Epithelial cell of proximal tubule (primary cell): ENCODE data around the gene MMD2. TPM values are rescaled to one million over a fixed set of nuclear protein-coding genes. Genes with fewer than 3 reads are reported as not detected.

Experiments used
- DNase-seq: peaks from one replicate; pipeline ENCODE4 v3.0.0-alpha.2; 2011; ENCODE audit warnings: low read depth
- H3K4me3 ChIP-seq: 2 replicates; pipeline ENCODE4 v1.5.1; 2011; ENCODE audit warnings: low read depth, mild to moderate bottlenecking, low read length
- CTCF ChIP-seq: conservative IDR thresholded peaks from 2 replicates; pipeline ENCODE4 v1.5.1; 2012; ENCODE audit warnings: low read depth, mild to moderate bottlenecking, low read length
- total RNA-seq: library from RNA; depleted of rRNA; stranded (reverse); fragments of >200 nt; gene quantifications from 2 replicates; pipeline ENCODE4 v1.2.3, GENCODE V29; 2015

Gene MMD2
- total RNA-seq, 1 donor from 2014 or later: not detected

- DNase-seq: no peak
- TF ChIP-seq CTCF: no peak
These were observed 18.8 kb downstream of the MMD2 start for GRCh38 chr7:4939971-4940728.

GRCh38 chr7:4937411-4937810 is 21.6 kb downstream of the MMD2 start:
- no peak overlapping the region for H3K4me3 ChIP-seq
- no peak for DNase-seq
- TF ChIP-seq CTCF: no peak

More at GRCh38 chr7:4939971-4940728, 18.8 kb downstream of the MMD2 start:
- H3K4me3 ChIP-seq: no peak overlapping the region

GRCh38 chr7:4934419-4935025 is 24.5 kb downstream of the MMD2 start:
- no peak for TF ChIP-seq CTCF
- no peak overlapping the region for H3K4me3 ChIP-seq
- no peak for DNase-seq

- no peak for DNase-seq
- no peak overlapping the region for H3K4me3 ChIP-seq
- no peak for TF ChIP-seq CTCF
These were observed 27.0 kb downstream of the MMD2 start for GRCh38 chr7:4931943-4932342.

- no peak for TF ChIP-seq CTCF
- H3K4me3 ChIP-seq: no peak overlapping the region
- DNase-seq: no peak
These were observed 30.0 kb downstream of the MMD2 start for GRCh38 chr7:4929005-4929404.

GRCh38 chr7:4928445-4928844 is 30.5 kb downstream of the MMD2 start:
- DNase-seq: no peak

More at GRCh38 chr7:4928445-4928844, 30.5 kb downstream of the MMD2 start:
- no peak for TF ChIP-seq CTCF
- H3K4me3 ChIP-seq: no peak overlapping the region
